ENCODE data around the gene GTF3C5.

DNA sequence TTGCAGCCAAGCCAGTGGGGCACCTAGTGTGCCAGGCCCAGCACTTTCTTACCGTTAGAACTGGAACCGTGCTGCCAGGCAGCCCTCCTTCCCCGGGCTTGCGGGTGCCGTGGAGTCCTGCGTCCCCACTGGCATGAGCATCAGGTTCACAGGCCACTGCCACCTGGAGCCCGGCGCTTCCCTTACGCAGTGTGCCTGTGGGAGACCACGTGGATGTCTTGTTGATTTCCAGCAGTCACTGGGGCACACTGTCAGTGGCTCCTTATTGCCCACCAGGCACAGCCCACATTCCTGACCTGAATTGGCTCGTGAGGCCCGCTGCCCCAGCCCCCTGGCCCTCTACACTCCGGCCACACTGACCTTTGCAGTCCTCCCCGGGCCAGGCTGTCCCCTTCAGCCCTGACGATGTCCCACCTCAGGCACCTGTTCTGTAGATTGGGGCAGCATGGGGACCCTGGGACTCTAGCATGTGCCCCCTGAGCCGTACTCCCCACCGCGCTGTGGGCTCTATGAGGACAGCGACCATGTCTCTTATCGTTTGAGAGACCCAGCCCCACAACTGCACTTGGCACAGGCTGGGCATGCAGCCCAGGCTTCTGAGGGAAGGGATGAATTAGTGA lies 20.6 kb downstream of the GTF3C5 start:
- TF ChIP-seq, protein P1, sequence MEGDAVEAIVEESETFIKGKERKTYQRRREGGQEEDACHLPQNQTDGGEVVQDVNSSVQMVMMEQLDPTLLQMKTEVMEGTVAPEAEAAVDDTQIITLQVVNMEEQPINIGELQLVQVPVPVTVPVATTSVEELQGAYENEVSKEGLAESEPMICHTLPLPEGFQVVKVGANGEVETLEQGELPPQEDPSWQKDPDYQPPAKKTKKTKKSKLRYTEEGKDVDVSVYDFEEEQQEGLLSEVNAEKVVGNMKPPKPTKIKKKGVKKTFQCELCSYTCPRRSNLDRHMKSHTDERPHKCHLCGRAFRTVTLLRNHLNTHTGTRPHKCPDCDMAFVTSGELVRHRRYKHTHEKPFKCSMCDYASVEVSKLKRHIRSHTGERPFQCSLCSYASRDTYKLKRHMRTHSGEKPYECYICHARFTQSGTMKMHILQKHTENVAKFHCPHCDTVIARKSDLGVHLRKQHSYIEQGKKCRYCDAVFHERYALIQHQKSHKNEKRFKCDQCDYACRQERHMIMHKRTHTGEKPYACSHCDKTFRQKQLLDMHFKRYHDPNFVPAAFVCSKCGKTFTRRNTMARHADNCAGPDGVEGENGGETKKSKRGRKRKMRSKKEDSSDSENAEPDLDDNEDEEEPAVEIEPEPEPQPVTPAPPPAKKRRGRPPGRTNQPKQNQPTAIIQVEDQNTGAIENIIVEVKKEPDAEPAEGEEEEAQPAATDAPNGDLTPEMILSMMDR (IDR thresholded peaks at IDR 0.05; ENCODE audit: poor library complexity, severe bottlenecking), result no peak
- no peak for TF ChIP-seq POLR2AphosphoS5 (IDR thresholded peaks at IDR 0.05)

Measured in neural cell (in vitro differentiated cells).